ENCODE measurements around the gene TMEM179B. TPM values are rescaled to one million over a fixed set of nuclear protein-coding genes. Genes with fewer than 3 reads are reported as not detected.

TMEM179B gene
- polyA plus RNA-seq, 3 donors: 95.8 to 236 (median 220) TPM

DNA sequence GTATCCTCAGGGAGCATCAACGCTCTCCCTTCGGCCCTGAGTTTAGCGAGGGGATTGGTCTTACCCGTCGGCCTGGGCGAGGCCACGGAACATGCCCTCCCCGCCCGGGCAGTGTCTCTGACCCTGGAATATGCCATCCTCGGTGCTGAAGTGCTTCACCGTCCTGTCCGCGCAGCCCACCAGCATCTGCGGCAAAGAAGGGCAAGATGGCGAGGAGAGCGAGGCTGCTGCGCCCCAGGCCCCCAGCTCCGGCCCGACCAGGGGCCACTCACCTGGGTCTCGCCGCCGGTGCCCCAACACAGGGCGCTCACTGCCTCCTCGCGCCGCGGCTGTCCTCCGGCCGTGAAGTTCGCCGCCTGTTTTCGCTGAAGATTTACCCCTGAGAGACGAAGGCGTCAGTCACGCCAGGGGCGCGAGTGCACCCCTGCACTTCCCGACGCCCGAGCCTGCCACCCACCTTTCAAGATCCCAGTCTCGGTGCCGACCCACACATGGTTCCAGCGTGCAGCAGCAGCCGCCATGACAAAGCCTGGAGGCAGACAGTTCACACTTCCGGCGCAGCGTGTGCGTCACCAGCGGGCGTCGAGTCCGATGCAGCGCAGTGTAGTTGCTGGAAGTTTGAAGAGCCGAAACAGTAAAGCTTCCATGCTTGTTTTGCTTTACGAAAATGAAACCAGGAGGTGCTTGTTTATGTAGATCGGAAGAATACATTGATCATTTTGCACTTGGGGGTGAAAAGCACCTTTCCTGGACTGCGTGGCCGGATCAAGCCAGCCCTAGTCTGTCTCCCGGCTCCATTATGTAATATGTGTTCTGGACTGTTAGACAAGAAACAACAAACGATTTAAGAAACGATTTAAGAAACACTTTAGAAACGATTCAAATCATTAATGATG, 52.1 kb downstream of the TMEM179B start, which contains the start of gene WDR74:
TSS of gene WDR74 (minus strand) at position 541 of the 896 bp plus-strand sequence. CDS start at position 521, 20 bp downstream.
- H3K27me3 Mint-ChIP-seq (ENCODE audit: low read depth in 3 of 3): no peaks in the 10 kb centered on the region
- WGBS (ENCODE audit: insufficient coverage): under 1% methylated on average over 57 of the region's 62 CpGs
- peak; percentile 93 to 96 (median 93) for DNase-seq
- TF ChIP-seq, protein P1, sequence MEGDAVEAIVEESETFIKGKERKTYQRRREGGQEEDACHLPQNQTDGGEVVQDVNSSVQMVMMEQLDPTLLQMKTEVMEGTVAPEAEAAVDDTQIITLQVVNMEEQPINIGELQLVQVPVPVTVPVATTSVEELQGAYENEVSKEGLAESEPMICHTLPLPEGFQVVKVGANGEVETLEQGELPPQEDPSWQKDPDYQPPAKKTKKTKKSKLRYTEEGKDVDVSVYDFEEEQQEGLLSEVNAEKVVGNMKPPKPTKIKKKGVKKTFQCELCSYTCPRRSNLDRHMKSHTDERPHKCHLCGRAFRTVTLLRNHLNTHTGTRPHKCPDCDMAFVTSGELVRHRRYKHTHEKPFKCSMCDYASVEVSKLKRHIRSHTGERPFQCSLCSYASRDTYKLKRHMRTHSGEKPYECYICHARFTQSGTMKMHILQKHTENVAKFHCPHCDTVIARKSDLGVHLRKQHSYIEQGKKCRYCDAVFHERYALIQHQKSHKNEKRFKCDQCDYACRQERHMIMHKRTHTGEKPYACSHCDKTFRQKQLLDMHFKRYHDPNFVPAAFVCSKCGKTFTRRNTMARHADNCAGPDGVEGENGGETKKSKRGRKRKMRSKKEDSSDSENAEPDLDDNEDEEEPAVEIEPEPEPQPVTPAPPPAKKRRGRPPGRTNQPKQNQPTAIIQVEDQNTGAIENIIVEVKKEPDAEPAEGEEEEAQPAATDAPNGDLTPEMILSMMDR (IDR thresholded peaks at IDR 0.05): no peak
- Histone ChIP-seq H3K4me3 (replicated peaks in 1 of 3; ENCODE audit: low read depth in 2 of 3, low read length in 3 of 3) (peak within 1 kb of the TSS; percentile 71 to 98 (median 93)), H3K79me2 (ENCODE audit: insufficient read depth, low read length) (peaks cover 48% of the 10 kb centered on the region), H3K4me2 (replicated peaks; ENCODE audit: extremely low read depth, low read length, poor library complexity, severe bottlenecking) (peak within 1 kb of the TSS; percentile 97), H3K4me1 (ENCODE audit: control insufficient read depth in 1 of 2, insufficient read depth in 2 of 2, low read length in 2 of 2) (peaks cover 29 to 36% of the 10 kb centered on the region in 2 donors), H2AFZ (ENCODE audit: insufficient read depth, low read depth, low read length, poor library complexity, severe bottlenecking) (peak within 1 kb of the TSS; percentile 82), H3K27me3 (ENCODE audit: control insufficient read depth in 2 of 2, insufficient read depth in 2 of 2, low read length in 2 of 2) (no peaks in the 10 kb centered on the region), H3K9me3 (replicated peaks in 1 of 2; ENCODE audit: control insufficient read depth in 1 of 2, insufficient read depth in 1 of 2, low read length in 2 of 2) (no peaks in the 10 kb centered on the region), H3K36me3 (replicated peaks in 1 of 2; ENCODE audit: control insufficient read depth in 1 of 2, insufficient read depth in 2 of 2, low read length in 2 of 2) (peaks cover 11 to 26% of the 10 kb centered on the region in 2 donors), H3K27ac (ENCODE audit: low read depth in 1 of 2, low read length in 2 of 2) (peak within 1 kb of the TSS; percentile 97 to 99), H3K9ac (ENCODE audit: insufficient read depth, low read length, poor library complexity, severe bottlenecking) (peak within 1 kb of the TSS; percentile 86), H4K20me1 (ENCODE audit: insufficient read depth, low read length) (no peaks in the 10 kb centered on the region)
- H3K9me3 Mint-ChIP-seq: peaks cover 0 to 3% (median 0%) of the 10 kb centered on the region in 7 donors
- no peak within 1 kb of the TSS for H3K4me3 Mint-ChIP-seq
- peaks cover 19 to 27% of the 10 kb centered on the region in 2 donors for H3K36me3 Mint-ChIP-seq
- H3K27ac Mint-ChIP-seq: peak within 1 kb of the TSS in 1 of 7 donors; percentile 35
- H3K4me1 Mint-ChIP-seq: peaks cover 25% of the 10 kb centered on the region
- intact Hi-C loops (cut with micrococcal nuclease): loop anchor here in 1 of 2 donors (5.0 kb wide), 1 partner anchor 37 kb away; no protein-coding TSS in a partner anchor

Small RNA genes within 50 kb of the gene (small RNA-seq; reads per million reads assigned to genes)
- 1.7 reads per million for gene MIR6514 (ENCODE audit: insufficient read length, low read depth)
- not detected for gene RNU6-118P (ENCODE audit: insufficient read length, low read depth)

Other genes with a start within 250 kb of the TMEM179B start
- gene AHNAK, start 240.6 kb upstream of the TMEM179B start, polyA plus RNA-seq: 100 to 1,000 TPM in 2 of 3 donors, 10 to 100 TPM in 1; 80.0 to 201 (median 103) TPM
- gene EEF1G, start 213.5 kb upstream of the TMEM179B start, polyA plus RNA-seq: 100 to 1,000 TPM; 490 to 603 (median 491) TPM
- gene TUT1, start 195.9 kb upstream of the TMEM179B start, polyA plus RNA-seq: 10 to 100 TPM in 1 of 3 donors, 1 to 10 TPM in 2; 1.8 to 16.3 (median 2.1) TPM
- 10 to 100 TPM; 14.0 to 38.6 (median 17.6) TPM for gene MTA2, start 185.5 kb upstream of the TMEM179B start, polyA plus RNA-seq
- 100 to 1,000 TPM in 1 of 3 donors, 10 to 100 TPM in 1, 1 to 10 TPM in 1; 7.2 to 131 (median 10.6) TPM for gene EML3, start 174.6 kb upstream of the TMEM179B start, polyA plus RNA-seq
- gene ROM1, start 174.1 kb upstream of the TMEM179B start, polyA plus RNA-seq: 1 to 10 TPM in 1 of 3 donors, under 1 TPM in 2; 0.51 to 1.4 (median 0.75) TPM
- gene B3GAT3, start 165.4 kb upstream of the TMEM179B start, polyA plus RNA-seq: 10 to 100 TPM; 18.5 to 44.9 (median 19.0) TPM
- gene GANAB, start 140.8 kb upstream of the TMEM179B start, polyA plus RNA-seq: 100 to 1,000 TPM in 2 of 3 donors, 10 to 100 TPM in 1; 99.7 to 116 (median 109) TPM
- 10 to 100 TPM in 1 of 3 donors, 1 to 10 TPM in 2; 4.2 to 16.0 (median 9.9) TPM for gene INTS5, start 134.1 kb upstream of the TMEM179B start, polyA plus RNA-seq
- 10 to 100 TPM; 25.9 to 78.2 (median 74.6) TPM for gene C11orf98, start 122.2 kb upstream of the TMEM179B start, polyA plus RNA-seq
- gene CSKMT, start 122.1 kb upstream of the TMEM179B start, polyA plus RNA-seq: 1 to 10 TPM in 2 of 3 donors, under 1 TPM in 1; 0.73 to 4.9 (median 1.4) TPM
- 1 to 10 TPM; 3.3 to 7.9 (median 7.2) TPM for gene UQCC3, start 115.7 kb upstream of the TMEM179B start, polyA plus RNA-seq
- 1 to 10 TPM; 1.9 to 9.1 (median 2.9) TPM for gene LBHD1, start 115.1 kb upstream of the TMEM179B start, polyA plus RNA-seq
- 100 to 1,000 TPM in 2 of 3 donors, 10 to 100 TPM in 1; 93.9 to 147 (median 106) TPM for gene UBXN1, start 108.3 kb upstream of the TMEM179B start, polyA plus RNA-seq
- not detected for gene LRRN4CL, start 97.9 kb upstream of the TMEM179B start, polyA plus RNA-seq
- gene BSCL2, start 80.0 kb upstream of the TMEM179B start, polyA plus RNA-seq: 10 to 100 TPM; 43.5 to 65.7 (median 63.3) TPM
- gene GNG3, start 79.7 kb upstream of the TMEM179B start, polyA plus RNA-seq: under 1 TPM in 1 of 3 donors, not detected in 2; 0.23 TPM
- 10 to 100 TPM in 1 of 3 donors, under 1 TPM in 2; 0.33 to 13.8 (median 0.88) TPM for gene HNRNPUL2, start 59.9 kb upstream of the TMEM179B start, polyA plus RNA-seq
- 10 to 100 TPM; 17.9 to 21.6 (median 20.4) TPM for gene TTC9C, start 58.9 kb upstream of the TMEM179B start, polyA plus RNA-seq
- gene ZBTB3, start 33.2 kb upstream of the TMEM179B start, polyA plus RNA-seq: 1 to 10 TPM; 1.7 to 4.5 (median 2.0) TPM
- gene POLR2G, start 25.8 kb upstream of the TMEM179B start, polyA plus RNA-seq: 100 to 1,000 TPM; 162 to 243 (median 231) TPM
- gene TAF6L, start 16.0 kb upstream of the TMEM179B start, polyA plus RNA-seq: 10 to 100 TPM in 1 of 3 donors, 1 to 10 TPM in 2; 5.1 to 35.5 (median 5.3) TPM
- gene TMEM223, start 4.6 kb downstream of the TMEM179B start, polyA plus RNA-seq: 10 to 100 TPM in 2 of 3 donors, 1 to 10 TPM in 1; 5.7 to 20.4 (median 19.6) TPM
- gene NXF1, start 18.0 kb downstream of the TMEM179B start, polyA plus RNA-seq: 100 to 1,000 TPM in 1 of 3 donors, 10 to 100 TPM in 2; 50.1 to 748 (median 70.6) TPM
- gene STX5, start 44.6 kb downstream of the TMEM179B start, polyA plus RNA-seq: 10 to 100 TPM; 36.4 to 39.6 (median 38.5) TPM
- gene TEX54, start 45.4 kb downstream of the TMEM179B start, polyA plus RNA-seq: under 1 TPM in 1 of 3 donors, not detected in 2; 0.74 TPM
- 10 to 100 TPM; 14.2 to 52.5 (median 18.4) TPM for gene WDR74, start 52.2 kb downstream of the TMEM179B start, polyA plus RNA-seq
- gene SLC3A2, start 93.5 kb downstream of the TMEM179B start, polyA plus RNA-seq: 100 to 1,000 TPM; 156 to 231 (median 189) TPM
- not detected for gene CHRM1, start 134.0 kb downstream of the TMEM179B start, polyA plus RNA-seq
- gene SLC22A6, start 197.6 kb downstream of the TMEM179B start, polyA plus RNA-seq: not detected
- not detected for gene SLC22A8, start 228.4 kb downstream of the TMEM179B start, polyA plus RNA-seq

Measured in CD14-positive monocyte (primary cell).